Measurements from ENCODE around the gene GNB3. TPM values are rescaled to one million over a fixed set of nuclear protein-coding genes. Genes with fewer than 3 reads are reported as not detected.

The GNB3 gene
- total and polyA plus RNA-seq, 9 of the 15 experiments (the other 6 are each of a cell fraction or from before 2014, with no cell fraction given) = 1.4 to 5.8 (median 2.0) TPM

- FAIRE-seq = no peak
- no peaks in the 10 kb centered on the region for H3K79me2 ChIP-seq (ENCODE audit: control insufficient read depth, insufficient read depth, low read length)
- no peaks in the 10 kb centered on the region for H4K20me1 ChIP-seq (replicated peaks; ENCODE audit: control insufficient read depth, insufficient read depth, low read length)
- 12% methylated on average over 3 of the region's 3 CpGs for WGBS (ENCODE audit: insufficient coverage, low coverage, missing lambda C conversion rate)
- H3K4me1 ChIP-seq (replicated peaks in 1 of 2; ENCODE audit: control insufficient read depth in 2 of 2, insufficient read depth in 2 of 2, low read length in 2 of 2) = peaks cover 5 to 7% of the 10 kb centered on the region in 2 experiments; a peak in 4 of 5 replicates
- BruUV-seq (replicated peaks) = no TSS peak
- in situ Hi-C loops (cut with MboI) (no loop called here), intact Hi-C loops (cut with micrococcal nuclease) (no loop called here)
- H3K27me3 ChIP-seq (ENCODE audit: control insufficient read depth in 2 of 2, insufficient read depth in 2 of 2, low read length in 2 of 2) = no peaks in the 10 kb centered on the region
- no peak overlapping the region for H2AFZ ChIP-seq (ENCODE audit: low read depth, low read length)
- TF ChIP-seq SRF (CRISPR knock-in tag; IDR thresholded peaks at IDR 0.05) = no peak
- no peak for TF ChIP-seq ZFPM2 (CRISPR knock-in tag; IDR thresholded peaks at IDR 0.05)
- no peak for TF ChIP-seq TFAM (CRISPR knock-in tag; conservative IDR thresholded peaks at IDR 0.05)
- TF ChIP-seq PHTF2 (CRISPR knock-in tag; IDR thresholded peaks at IDR 0.05) = no peak
- TF ChIP-seq ZFP36 (IDR thresholded peaks at IDR 0.05; ENCODE audit: low read depth, low read length, partially characterized antibody) = no peak
- TF ChIP-seq ZNF197 (CRISPR knock-in tag; IDR thresholded peaks at IDR 0.05; ENCODE audit: low read depth) = no peak
- TF ChIP-seq ARNT (IDR thresholded peaks at IDR 0.05) = no peak
- TF ChIP-seq SIN3A (IDR thresholded peaks at IDR 0.05; ENCODE audit: borderline replicate concordance in 2 of 2, control insufficient read depth in 1 of 2, low read depth in 2 of 2, low read length in 2 of 2) = no peak
- TF ChIP-seq ARID3A (IDR thresholded peaks at IDR 0.05; ENCODE audit: borderline replicate concordance, low read depth, low read length) = no peak
- no peak for TF ChIP-seq GABPA (tag; conservative IDR thresholded peaks at IDR 0.05; ENCODE audit: low read depth)
- no peak for TF ChIP-seq L3MBTL2 (IDR thresholded peaks at IDR 0.05)
- TF ChIP-seq CHD1 (IDR thresholded peaks at IDR 0.05; ENCODE audit: low read length) = no peak
- TF ChIP-seq ZNF316 (IDR thresholded peaks at IDR 0.05) = no peak
- TF ChIP-seq ZBTB1 (CRISPR knock-in tag; IDR thresholded peaks at IDR 0.05; ENCODE audit: borderline replicate concordance, low read depth) = no peak
- TF ChIP-seq CXXC5 (CRISPR knock-in tag; IDR thresholded peaks at IDR 0.05) = no peak
- H3K4me3 ChIP-seq = no peak overlapping the region
- ATAC-seq = no peak
- no peak overlapping the region for H3K4me2 ChIP-seq (ENCODE audit: insufficient read depth, low read length)
- H3K9ac ChIP-seq (ENCODE audit: insufficient read depth in 1 of 2, low read depth in 2 of 2, low read length in 2 of 2) = no peak overlapping the region
- ChIA-PET CTCF (ENCODE audit: low intra/inter-chr PET ratio) (no interaction called here), POLR2A (interaction anchor here (0.6 kb wide), 1 partner anchor 424 kb away, joined by 3 read pairs; no protein-coding TSS in a partner anchor)
- no peaks in the 10 kb centered on the region for H3K9me3 ChIP-seq (replicated peaks; ENCODE audit: control insufficient read depth, insufficient read depth, low read depth, low read length)
- H3K9me1 ChIP-seq (ENCODE audit: control insufficient read depth, insufficient read depth, low read length) = no peaks in the 10 kb centered on the region
- no peaks in the 10 kb centered on the region for H3K36me3 ChIP-seq (ENCODE audit: control insufficient read depth, insufficient read depth, low read length)
- no peak for DNase-seq (ENCODE audit: extremely low read depth in 1 of 4, low spot score in 3 of 4)
- no peak overlapping the region for H3K27ac ChIP-seq (ENCODE audit: extremely low read depth, low read depth, low read length)
Observed at GRCh38 chr12:6816598-6816997, 24.1 kb upstream of the GNB3 start.

All from K562 (cell line).